OCI-LY7 (cell line): Measurements from ENCODE around the gene ASXL3. TPM values are rescaled to one million over a fixed set of nuclear protein-coding genes. Genes with fewer than 3 reads are reported as not detected.

ENCODE experiments used
- BruUV-seq: library from RNA; stranded (reverse); fragments of 400-500 nt; replicated peaks from 2 replicates; lab custom pipeline; 2021; lab: Mats Ljungman, UMichigan
- CTCF ChIA-PET: fragments of 300-600 bp; sonication (Branson Sonifier 250); formaldehyde crosslinking; loops from one replicate; lab custom pipeline; 2022; ENCODE audit warnings: antibody characterized with exemption; ENCODE audit not compliant: unreplicated experiment; lab: Charles Lee
- POLR2A ChIA-PET: fragments of 300-600 bp; sonication (Branson Sonifier 250); formaldehyde crosslinking; loops from one replicate; lab custom pipeline; 2022; ENCODE audit warnings: antibody characterized with exemption; lab: Charles Lee
- DNase-seq: peaks from one replicate; pipeline ENCODE4 v3.0.0-alpha.2; 2015; ENCODE audit warnings: low spot score
- H2AFZ ChIP-seq: fragments of 200-600 bp; sonication (generic), shearing (Covaris generic); 2 replicates; pipeline ENCODE4 v1.6.1; 2014; ENCODE audit warnings: mild to moderate bottlenecking, antibody characterized with exemption, low read length, moderate library complexity
- H3K27ac ChIP-seq: fragments of 200-600 bp; sonication (generic); 2 replicates; pipeline ENCODE4 v1.5.1; 2014; ENCODE audit warnings: mixed run types, low read depth, mild to moderate bottlenecking, moderate library complexity, low read length, inconsistent platforms; ENCODE audit not compliant: poor library complexity, severe bottlenecking
- H3K36me3 ChIP-seq: fragments of 200-600 bp; sonication (generic); 2 replicates; pipeline ENCODE4 v1.6.1; 2014; ENCODE audit warnings: mild to moderate bottlenecking, antibody characterized with exemption, low read length, moderate library complexity, mixed read lengths; ENCODE audit not compliant: insufficient read depth
- H3K4me1 ChIP-seq: fragments of 200-600 bp; sonication (generic); 2 replicates; pipeline ENCODE4 v1.5.1; 2014; ENCODE audit warnings: mild to moderate bottlenecking, low read length; ENCODE audit not compliant: insufficient read depth, poor library complexity, severe bottlenecking
- H3K4me2 ChIP-seq: fragments of 200-600 bp; sonication (generic); 2 replicates; pipeline ENCODE4 v1.6.1; 2014; ENCODE audit warnings: mild to moderate bottlenecking, low read length
- H3K4me3 ChIP-seq: fragments of 200-600 bp; sonication (generic); 2 replicates; pipeline ENCODE4 v1.5.1; 2014; ENCODE audit warnings: mild to moderate bottlenecking, low read depth, low read length; ENCODE audit not compliant: poor library complexity, severe bottlenecking
- H3K79me2 ChIP-seq: fragments of 200-600 bp; sonication (generic); 2 replicates; pipeline ENCODE4 v1.6.1; 2016; ENCODE audit warnings: low read depth, mild to moderate bottlenecking, low read length, moderate library complexity, mixed read lengths; ENCODE audit not compliant: insufficient read depth
- H3K9me2 ChIP-seq: fragments of 200-600 bp; sonication (generic); 2 replicates; pipeline ENCODE4 v1.6.1; 2016; ENCODE audit warnings: mild to moderate bottlenecking, low read length, mixed read lengths; ENCODE audit not compliant: insufficient read depth
- H3K9me3 ChIP-seq: fragments of 200-600 bp; sonication (generic); 2 replicates; pipeline ENCODE4 v1.6.1; 2014; ENCODE audit warnings: mild to moderate bottlenecking, mixed run types, low read length, mixed read lengths
- H4K20me1 ChIP-seq: fragments of 200-600 bp; sonication (generic); 2 replicates; pipeline ENCODE4 v1.6.1; 2014; ENCODE audit warnings: mild to moderate bottlenecking, antibody characterized with exemption, low read length, moderate library complexity, mixed read lengths; ENCODE audit not compliant: insufficient read depth
- CTCF ChIP-seq: fragments of 200-600 bp; sonication (generic); conservative IDR thresholded peaks from 2 replicates; pipeline ENCODE4 v1.5.1; 2014; ENCODE audit warnings: mild to moderate bottlenecking, antibody characterized with exemption, low read length, moderate library complexity, mixed read lengths
- EZH2phosphoT487 ChIP-seq: fragments of 200-600 bp; sonication (generic); IDR thresholded peaks from 2 replicates; pipeline ENCODE4 v1.6.1; 2018; ENCODE audit warnings: low read depth, borderline replicate concordance, mild to moderate bottlenecking, mixed run types, antibody characterized with exemption, low read length, moderate library complexity, mixed read lengths
- intact Hi-C: fragments of 100-400 bp; cut with micrococcal nuclease; formaldehyde crosslinking; loops from one replicate; pipeline ENCODE4 v1.10.0; 2022; ENCODE audit not compliant: unreplicated experiment
- total RNA-seq, 2 experiments: library from RNA; depleted of rRNA in 1 of 2; stranded (reverse); fragments of >200 nt in 1 of 2; shearing (Covaris generic) in 1 of 2; gene quantifications; 2 replicates each; pipeline ENCODE4 v1.2.3, GENCODE V29; 2014 to 2022

The ASXL3 gene
- total RNA-seq, 2 experiments from 2014 or later, result 2.6 TPM

- Histone ChIP-seq H3K4me3 (no peak overlapping the region), H3K36me3 (no peaks in the 10 kb centered on the region), H3K9me3 (no peaks in the 10 kb centered on the region), H4K20me1 (no peaks in the 10 kb centered on the region), H3K4me2 (no peak overlapping the region), H3K27ac (no peak overlapping the region), H3K9me2 (no peaks in the 10 kb centered on the region), H3K4me1 (peaks cover 2% of the 10 kb centered on the region), H3K79me2 (no peaks in the 10 kb centered on the region), H2AFZ (no peak overlapping the region)
- ChIA-PET CTCF (no interaction called here), POLR2A (interaction anchor here (1.1 kb wide), 1 partner anchor 10 kb away, joined by 3 read pairs; no protein-coding TSS in a partner anchor)
- no TSS peak for BruUV-seq
- TF ChIP-seq CTCF (no peak), EZH2phosphoT487 (no peak)
- no peak for DNase-seq
- intact Hi-C loops, result loop anchor here (10.0 kb wide), 1 partner anchor 521 kb away; no protein-coding TSS in a partner anchor
These were observed 178.0 kb downstream of the ASXL3 start for GRCh38 chr18:33755931-33756560.

GRCh38 chr18:33757037-33757436 lies 179.0 kb downstream of the ASXL3 start:
- no peaks in the 10 kb centered on the region for H3K9me3 ChIP-seq
- no peak overlapping the region for H3K27ac ChIP-seq
- H4K20me1 ChIP-seq, result no peaks in the 10 kb centered on the region
- DNase-seq, result no peak
- CTCF ChIA-PET, result no interaction called here
- POLR2A ChIA-PET, result interaction anchor here (0.5 to 0.7 kb wide), 2 partner anchors 9 to 473 kb away, joined by 3 to 6 read pairs; no protein-coding TSS in a partner anchor
- H3K4me2 ChIP-seq, result no peak overlapping the region
- H3K9me2 ChIP-seq, result no peaks in the 10 kb centered on the region
- no peak overlapping the region for H3K4me3 ChIP-seq
- intact Hi-C loops, result loop anchor here (10.0 kb wide), 1 partner anchor 522 kb away; no protein-coding TSS in a partner anchor
- H3K4me1 ChIP-seq, result no peaks in the 10 kb centered on the region
- no TSS peak for BruUV-seq
- H3K36me3 ChIP-seq, result no peaks in the 10 kb centered on the region
- H2AFZ ChIP-seq, result no peak overlapping the region
- TF ChIP-seq CTCF, result no peak
- no peak for TF ChIP-seq EZH2phosphoT487
- H3K79me2 ChIP-seq, result no peaks in the 10 kb centered on the region

GRCh38 chr18:33761363-33761762 lies 183.3 kb downstream of the ASXL3 start:
- BruUV-seq, result no TSS peak
- TF ChIP-seq EZH2phosphoT487 (no peak), CTCF (peak; percentile 66)

More at GRCh38 chr18:33761363-33761762, 183.3 kb downstream of the ASXL3 start:
- no peaks in the 10 kb centered on the region for H3K9me2 ChIP-seq
- intact Hi-C loops, result loop anchor here (10.0 kb wide), 1 partner anchor 357 kb away; no protein-coding TSS in a partner anchor
- H3K79me2 ChIP-seq, result no peaks in the 10 kb centered on the region
- H3K9me3 ChIP-seq, result no peaks in the 10 kb centered on the region
- no peak overlapping the region for H3K27ac ChIP-seq
- H2AFZ ChIP-seq, result no peak overlapping the region
- no peaks in the 10 kb centered on the region for H3K36me3 ChIP-seq
- POLR2A ChIA-PET, result no interaction called here
- no peak overlapping the region for H3K4me2 ChIP-seq
- H4K20me1 ChIP-seq, result no peaks in the 10 kb centered on the region
- no peaks in the 10 kb centered on the region for H3K4me1 ChIP-seq
- peak; percentile 58 for DNase-seq
- H3K4me3 ChIP-seq, result no peak overlapping the region
- CTCF ChIA-PET, result no interaction called here
